ENCODE data around the gene FBXL20. TPM values are rescaled to one million over a fixed set of nuclear protein-coding genes. Genes with fewer than 3 reads are reported as not detected.

The FBXL20 gene
- total and polyA plus RNA-seq, 9 of the 15 experiments (the other 6 are each of a cell fraction or from before 2014, with no cell fraction given), result 1.8 to 15.1 (median 5.6) TPM

DNA sequence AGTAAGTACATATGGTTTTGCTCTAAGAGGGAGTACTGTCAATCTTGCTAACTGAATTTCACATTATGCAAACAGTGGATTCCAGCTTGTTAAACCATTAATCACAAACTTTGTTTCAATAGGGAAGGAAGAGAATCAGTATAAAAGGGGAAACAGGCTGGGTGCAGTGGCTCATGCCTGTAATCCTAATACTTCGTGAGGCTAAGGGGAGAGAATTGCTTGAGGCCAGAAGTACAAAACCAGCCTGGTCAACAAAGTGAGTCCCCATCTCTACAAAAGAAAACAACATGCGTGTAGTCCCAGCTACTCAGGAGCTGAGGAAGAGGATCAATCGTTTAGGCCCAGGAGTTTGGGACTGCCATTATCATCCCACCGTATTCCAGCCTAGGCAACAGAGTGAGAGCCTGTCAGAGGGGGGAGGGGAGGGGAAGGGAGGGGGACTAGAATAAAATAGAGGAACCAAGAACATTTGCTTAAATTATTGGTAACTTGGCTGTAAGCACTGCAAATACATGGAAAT, 65.7 kb downstream of the FBXL20 start (continued):
- TF ChIP-seq, protein P1, sequence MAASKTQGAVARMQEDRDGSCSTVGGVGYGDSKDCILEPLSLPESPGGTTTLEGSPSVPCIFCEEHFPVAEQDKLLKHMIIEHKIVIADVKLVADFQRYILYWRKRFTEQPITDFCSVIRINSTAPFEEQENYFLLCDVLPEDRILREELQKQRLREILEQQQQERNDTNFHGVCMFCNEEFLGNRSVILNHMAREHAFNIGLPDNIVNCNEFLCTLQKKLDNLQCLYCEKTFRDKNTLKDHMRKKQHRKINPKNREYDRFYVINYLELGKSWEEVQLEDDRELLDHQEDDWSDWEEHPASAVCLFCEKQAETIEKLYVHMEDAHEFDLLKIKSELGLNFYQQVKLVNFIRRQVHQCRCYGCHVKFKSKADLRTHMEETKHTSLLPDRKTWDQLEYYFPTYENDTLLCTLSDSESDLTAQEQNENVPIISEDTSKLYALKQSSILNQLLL (CRISPR knock-in tag; IDR thresholded peaks at IDR 0.05; ENCODE audit: borderline replicate concordance), result no peak
- no peak for TF ChIP-seq RNF2 (IDR thresholded peaks at IDR 0.05)
- TF ChIP-seq CBX1 (IDR thresholded peaks at IDR 0.05; ENCODE audit: low read depth), result no peak
- no peak for TF ChIP-seq BCOR (IDR thresholded peaks at IDR 0.05)
- TF ChIP-seq HNRNPUL1 (IDR thresholded peaks at IDR 0.05; ENCODE audit: low read length), result no peak
- TF ChIP-seq, protein P2, sequence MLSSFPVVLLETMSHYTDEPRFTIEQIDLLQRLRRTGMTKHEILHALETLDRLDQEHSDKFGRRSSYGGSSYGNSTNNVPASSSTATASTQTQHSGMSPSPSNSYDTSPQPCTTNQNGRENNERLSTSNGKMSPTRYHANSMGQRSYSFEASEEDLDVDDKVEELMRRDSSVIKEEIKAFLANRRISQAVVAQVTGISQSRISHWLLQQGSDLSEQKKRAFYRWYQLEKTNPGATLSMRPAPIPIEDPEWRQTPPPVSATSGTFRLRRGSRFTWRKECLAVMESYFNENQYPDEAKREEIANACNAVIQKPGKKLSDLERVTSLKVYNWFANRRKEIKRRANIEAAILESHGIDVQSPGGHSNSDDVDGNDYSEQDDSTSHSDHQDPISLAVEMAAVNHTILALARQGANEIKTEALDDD (IDR thresholded peaks at IDR 0.05), result no peak
- TF ChIP-seq PHB2 (IDR thresholded peaks at IDR 0.05; ENCODE audit: low read depth), result no peak
- TF ChIP-seq HOXB6 (CRISPR knock-in tag; IDR thresholded peaks at IDR 0.05; ENCODE audit: borderline replicate concordance), result no peak
- no peak for TF ChIP-seq ESRRB (CRISPR knock-in tag; IDR thresholded peaks at IDR 0.05; ENCODE audit: borderline replicate concordance)
- no peak for TF ChIP-seq SRSF9 (IDR thresholded peaks at IDR 0.05; ENCODE audit: borderline replicate concordance, low read depth, low read length)
- no peak for TF ChIP-seq ZNF232 (CRISPR knock-in tag; IDR thresholded peaks at IDR 0.05)
- TF ChIP-seq HMGN3 (IDR thresholded peaks at IDR 0.05; ENCODE audit: borderline replicate concordance, extremely low read depth, insufficient read length, low read depth, low read length), result no peak
- no peak for TF ChIP-seq ARNT (IDR thresholded peaks at IDR 0.05)
- TF ChIP-seq, protein P3, sequence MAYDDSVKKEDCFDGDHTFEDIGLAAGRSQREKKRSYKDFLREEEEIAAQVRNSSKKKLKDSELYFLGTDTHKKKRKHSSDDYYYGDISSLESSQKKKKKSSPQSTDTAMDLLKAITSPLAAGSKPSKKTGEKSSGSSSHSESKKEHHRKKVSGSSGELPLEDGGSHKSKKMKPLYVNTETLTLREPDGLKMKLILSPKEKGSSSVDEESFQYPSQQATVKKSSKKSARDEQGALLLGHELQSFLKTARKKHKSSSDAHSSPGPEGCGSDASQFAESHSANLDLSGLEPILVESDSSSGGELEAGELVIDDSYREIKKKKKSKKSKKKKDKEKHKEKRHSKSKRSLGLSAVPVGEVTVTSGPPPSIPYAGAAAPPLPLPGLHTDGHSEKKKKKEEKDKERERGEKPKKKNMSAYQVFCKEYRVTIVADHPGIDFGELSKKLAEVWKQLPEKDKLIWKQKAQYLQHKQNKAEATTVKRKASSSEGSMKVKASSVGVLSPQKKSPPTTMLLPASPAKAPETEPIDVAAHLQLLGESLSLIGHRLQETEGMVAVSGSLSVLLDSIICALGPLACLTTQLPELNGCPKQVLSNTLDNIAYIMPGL (CRISPR knock-in tag; IDR thresholded peaks at IDR 0.05), result no peak
- 0 out of 2 replicates have a peak, but pooled peaks have one; percentile 37 for TF ChIP-seq MECOM (CRISPR knock-in tag; IDR thresholded peaks at IDR 0.05)
- TF ChIP-seq ZBTB8A (IDR thresholded peaks at IDR 0.05; ENCODE audit: partially characterized antibody), result no peak
- no peak for TF ChIP-seq CREM (IDR thresholded peaks at IDR 0.05; ENCODE audit: low read depth)
- TF ChIP-seq NRF1 (conservative IDR thresholded peaks at IDR 0.05 in 1 of 2, IDR thresholded peaks at IDR 0.05 in 1 of 2), result no peak
- 0 out of 2 replicates have a peak, but pooled peaks have one; percentile 60 for TF ChIP-seq RHOXF2B (CRISPR knock-in tag; conservative IDR thresholded peaks at IDR 0.05)
- no peak for TF ChIP-seq NCOR1 (IDR thresholded peaks at IDR 0.05)
- TF ChIP-seq ZNF311 (CRISPR knock-in tag; IDR thresholded peaks at IDR 0.05), result peak; percentile 44; the same call in 1 of the 2 replicates
- no peak for TF ChIP-seq ZNF445 (CRISPR knock-in tag; IDR thresholded peaks at IDR 0.05; ENCODE audit: low read depth)
- no peak for TF ChIP-seq ZFP36 (IDR thresholded peaks at IDR 0.05; ENCODE audit: low read depth, low read length, partially characterized antibody)
- TF ChIP-seq, protein P4, sequence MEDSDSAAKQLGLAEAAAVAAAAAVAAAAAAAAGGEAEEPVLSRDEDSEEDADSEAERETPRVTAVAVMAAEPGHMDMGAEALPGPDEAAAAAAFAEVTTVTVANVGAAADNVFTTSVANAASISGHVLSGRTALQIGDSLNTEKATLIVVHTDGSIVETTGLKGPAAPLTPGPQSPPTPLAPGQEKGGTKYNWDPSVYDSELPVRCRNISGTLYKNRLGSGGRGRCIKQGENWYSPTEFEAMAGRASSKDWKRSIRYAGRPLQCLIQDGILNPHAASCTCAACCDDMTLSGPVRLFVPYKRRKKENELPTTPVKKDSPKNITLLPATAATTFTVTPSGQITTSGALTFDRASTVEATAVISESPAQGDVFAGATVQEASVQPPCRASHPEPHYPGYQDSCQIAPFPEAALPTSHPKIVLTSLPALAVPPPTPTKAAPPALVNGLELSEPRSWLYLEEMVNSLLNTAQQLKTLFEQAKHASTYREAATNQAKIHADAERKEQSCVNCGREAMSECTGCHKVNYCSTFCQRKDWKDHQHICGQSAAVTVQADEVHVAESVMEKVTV (CRISPR knock-in tag; IDR thresholded peaks at IDR 0.05), result no peak
